H54 (cell line): ENCODE results near the gene ABCF2.

Experiments used
- DNase-seq: peaks from one replicate; pipeline ENCODE4 v3.0.0; 2011; ENCODE audit warnings: low spot score, mixed read lengths; ENCODE audit not compliant: insufficient read length
- FAIRE-seq: peaks from 3 replicates; lab custom pipeline; 2011; peaks lifted over from hg19 to GRCh38; lab: Jason Lieb, UNC
- POLR2A ChIP-seq: IDR thresholded peaks from 2 replicates; pipeline ENCODE4 v1.6.1; 2011; ENCODE audit warnings: low read depth, mild to moderate bottlenecking, low read length

Gene ABCF2

DNA sequence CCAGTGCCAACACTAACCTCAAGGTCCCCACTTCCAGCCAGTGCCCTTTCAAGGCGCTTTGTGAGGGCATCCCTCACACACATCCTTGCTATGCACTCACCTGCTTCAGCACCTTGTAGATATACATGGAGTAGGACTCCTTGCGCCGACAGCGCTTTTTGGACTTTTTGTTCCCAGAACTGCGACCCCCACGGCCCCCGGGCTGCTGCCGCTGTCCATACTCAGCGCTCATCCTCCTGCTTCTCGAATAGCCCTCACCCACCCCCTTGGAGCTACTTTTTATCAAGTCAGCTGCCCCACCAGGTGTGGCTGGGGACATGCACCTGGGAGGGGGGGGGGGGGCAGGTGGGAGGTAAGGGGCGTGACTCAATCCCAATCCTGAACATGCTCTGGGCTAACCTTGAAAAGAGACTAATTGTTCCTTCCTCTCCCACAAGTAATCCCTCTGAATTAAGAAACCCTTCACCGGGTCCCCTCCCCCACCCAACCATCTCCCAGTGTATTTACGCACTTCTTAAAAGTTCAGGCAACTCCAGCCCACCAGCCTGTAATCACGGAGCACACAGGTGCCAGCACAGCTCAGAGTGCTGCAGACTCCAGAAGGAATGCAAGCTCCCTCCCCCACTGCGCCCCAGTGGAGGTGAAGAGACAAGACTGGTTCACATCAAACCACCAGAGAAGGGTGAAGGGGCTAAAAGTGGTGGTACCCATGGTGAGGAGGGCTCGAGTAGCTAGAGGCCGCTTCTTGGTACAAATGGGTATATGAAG lies 16.7 kb downstream of the ABCF2 start, which contains the start of gene H2BK1:
Gene H2BK1 (minus strand): TSS at position 402 of the 768 bp plus-strand sequence. CDS start 170 bp downstream, at position 232.
- no peak for FAIRE-seq
- DNase-seq: no peak
- no peak for TF ChIP-seq POLR2A

DNA sequence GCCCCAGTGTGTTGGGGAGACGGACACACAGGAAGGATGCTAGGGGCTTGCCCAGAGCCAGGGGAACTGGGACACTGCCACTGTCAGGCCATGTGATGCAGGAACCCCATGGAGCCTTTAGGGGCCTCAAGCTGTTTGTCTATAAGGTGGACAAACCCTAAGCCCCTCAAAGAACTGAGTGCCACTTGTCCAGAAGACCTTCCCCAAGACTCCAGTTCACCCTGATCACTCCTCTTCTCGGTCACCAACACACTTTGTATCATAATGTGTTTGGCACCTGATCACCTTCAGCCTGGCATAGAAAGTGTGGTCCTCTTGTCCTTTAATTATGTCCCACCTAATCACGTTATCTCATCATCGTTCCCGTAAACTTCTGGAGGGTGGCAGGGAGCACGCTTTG lies 17.4 kb downstream of the ABCF2 start:
- no peak for FAIRE-seq
- no peak for TF ChIP-seq POLR2A
- no peak for DNase-seq

DNA sequence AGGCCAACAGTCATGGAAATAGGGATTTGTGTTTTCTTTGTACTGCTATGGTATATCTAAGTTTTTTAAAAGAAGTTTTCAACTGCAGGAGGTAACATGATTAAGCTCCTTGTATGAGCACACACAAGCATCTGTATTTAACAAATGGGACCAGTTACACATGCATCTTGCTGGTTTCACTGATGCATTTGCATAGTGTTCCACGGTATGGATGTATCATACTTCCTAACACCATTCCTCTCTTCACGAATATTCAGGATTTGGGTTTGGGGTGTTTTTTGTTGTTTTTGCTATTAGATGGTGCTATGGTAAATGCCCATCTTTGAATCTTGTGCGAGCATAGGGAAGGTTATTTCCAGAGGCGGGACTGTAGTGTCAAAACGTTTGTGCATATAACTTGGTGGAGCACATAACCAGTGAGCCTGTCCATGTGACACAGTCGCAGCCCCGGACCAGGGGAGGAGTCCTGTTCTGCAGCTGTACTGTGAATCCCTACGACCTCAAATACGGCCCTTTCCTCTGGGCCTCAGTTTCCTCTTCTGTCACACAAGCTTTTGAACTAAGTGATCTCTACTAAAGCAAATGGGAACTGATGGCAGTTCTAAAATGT lies 18.6 kb downstream of the ABCF2 start:
- TF ChIP-seq POLR2A: no peak
- DNase-seq (no peak), FAIRE-seq (no peak)

DNA sequence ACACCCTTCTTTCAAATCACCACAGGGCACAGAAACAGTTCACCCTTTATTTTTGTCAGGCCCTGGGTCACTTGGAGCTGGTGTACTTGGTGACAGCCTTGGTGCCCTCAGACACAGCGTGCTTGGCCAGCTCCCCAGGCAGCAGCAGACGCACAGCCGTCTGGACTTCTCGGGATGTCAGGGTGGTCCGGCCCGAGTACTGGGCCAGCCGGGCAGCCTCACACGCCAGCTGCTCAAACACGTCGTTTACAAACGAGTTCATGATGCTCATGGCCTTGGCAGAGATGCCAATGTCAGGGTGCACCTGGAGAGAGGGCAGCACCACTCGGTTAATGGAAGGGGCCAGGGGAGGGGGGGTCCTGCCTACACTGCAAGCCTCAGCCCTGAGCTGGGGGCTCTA lies 19.2 kb downstream of the ABCF2 start:
- DNase-seq: no peak
- no peak for TF ChIP-seq POLR2A
- no peak for FAIRE-seq

DNA sequence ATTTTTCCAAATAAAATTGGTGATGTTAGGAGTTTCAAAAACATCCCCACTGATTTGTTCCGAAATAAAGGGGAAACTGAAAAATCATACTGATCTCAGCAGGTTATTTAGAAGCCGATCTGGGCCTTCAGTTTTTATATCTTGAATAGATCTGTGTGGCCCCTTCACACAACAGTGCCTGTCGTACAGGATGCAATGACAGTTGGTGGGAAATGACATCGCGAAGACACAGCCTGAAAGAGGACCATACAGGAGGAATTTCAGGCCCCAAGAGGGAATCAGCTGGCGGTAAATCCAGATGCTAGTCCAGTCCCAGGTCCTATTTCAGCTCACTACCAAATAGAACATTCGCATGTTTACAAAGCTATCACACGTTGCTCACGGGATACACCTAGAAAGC lies 19.7 kb downstream of the ABCF2 start:
- TF ChIP-seq POLR2A: no peak
- FAIRE-seq (no peak), DNase-seq (no peak)

DNA sequence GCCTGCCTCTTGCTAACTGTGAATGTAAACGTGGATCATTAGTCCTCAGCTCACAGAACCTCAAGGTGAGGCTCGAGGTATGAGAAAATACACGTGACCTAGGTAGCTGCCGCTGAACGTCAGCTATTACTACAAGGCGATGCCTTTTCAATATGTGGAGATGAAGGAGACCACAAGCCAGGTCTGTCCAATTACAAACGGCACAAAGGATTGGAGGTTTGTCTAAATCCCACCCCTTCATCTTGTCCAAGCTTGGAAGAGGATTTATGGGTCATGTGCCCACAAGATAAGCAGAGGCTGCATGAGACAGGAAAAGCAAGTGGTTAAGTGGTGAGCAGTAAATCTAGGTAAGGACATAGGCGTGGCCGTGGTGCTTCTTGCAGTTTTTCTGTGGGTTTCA lies 20.1 kb downstream of the ABCF2 start:
- TF ChIP-seq POLR2A: no peak
- FAIRE-seq (no peak), DNase-seq (no peak)

DNA sequence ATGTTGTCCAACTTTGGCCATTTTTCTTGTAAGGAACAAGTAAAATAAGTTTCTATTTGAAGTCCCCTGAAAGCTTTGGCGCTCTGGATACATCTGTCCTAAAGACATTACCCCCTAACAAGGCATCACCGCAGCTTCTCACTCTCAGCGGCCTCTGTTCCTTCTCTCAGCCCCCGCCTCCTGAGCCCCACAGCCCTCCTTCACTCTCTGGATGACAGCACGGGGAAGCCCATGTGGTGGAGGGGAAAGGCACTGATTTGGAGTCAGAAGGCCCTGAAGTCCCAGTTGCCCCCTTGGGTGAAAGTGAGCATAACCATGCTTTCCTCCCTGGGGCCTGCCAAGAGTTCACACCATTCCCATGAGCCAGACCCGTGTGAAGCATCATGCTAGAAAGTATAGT lies 21.3 kb downstream of the ABCF2 start:
- no peak for TF ChIP-seq POLR2A
- FAIRE-seq (no peak), DNase-seq (no peak)

DNA sequence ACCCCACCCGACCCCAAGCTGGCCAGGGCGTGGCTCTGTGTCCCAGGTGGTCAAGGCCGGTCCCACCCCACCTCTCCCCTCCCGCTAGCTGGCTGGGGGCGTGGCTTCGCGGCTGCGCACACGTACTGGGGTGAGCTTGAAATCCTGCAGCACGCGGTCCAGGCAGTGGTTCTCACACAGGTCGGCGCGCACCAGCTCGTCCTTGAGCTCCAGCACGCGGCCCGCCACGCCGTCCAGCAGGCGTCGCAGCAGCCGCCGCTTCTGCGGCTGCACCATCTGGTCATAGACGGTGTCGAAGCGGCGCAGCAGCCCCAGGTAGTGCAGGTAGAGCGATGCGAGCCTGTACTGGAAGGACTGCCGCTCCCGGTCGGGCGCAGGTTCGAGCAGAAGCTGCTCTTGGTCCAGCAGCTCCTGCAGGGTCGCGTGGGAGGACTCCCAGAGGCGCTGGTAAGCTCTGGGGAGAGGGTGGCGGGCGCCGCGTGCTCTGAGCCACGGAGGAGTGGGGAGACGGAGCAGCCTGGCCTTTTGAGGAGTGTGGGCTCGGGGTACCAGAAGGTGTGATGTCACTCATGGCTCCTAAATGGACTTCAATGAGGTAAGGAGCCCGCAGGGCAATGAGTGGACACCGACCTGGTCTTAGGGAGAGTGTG lies 22.5 kb downstream of the ABCF2 start:
- no peak for TF ChIP-seq POLR2A
- no peak for DNase-seq
- FAIRE-seq: no peak

DNA sequence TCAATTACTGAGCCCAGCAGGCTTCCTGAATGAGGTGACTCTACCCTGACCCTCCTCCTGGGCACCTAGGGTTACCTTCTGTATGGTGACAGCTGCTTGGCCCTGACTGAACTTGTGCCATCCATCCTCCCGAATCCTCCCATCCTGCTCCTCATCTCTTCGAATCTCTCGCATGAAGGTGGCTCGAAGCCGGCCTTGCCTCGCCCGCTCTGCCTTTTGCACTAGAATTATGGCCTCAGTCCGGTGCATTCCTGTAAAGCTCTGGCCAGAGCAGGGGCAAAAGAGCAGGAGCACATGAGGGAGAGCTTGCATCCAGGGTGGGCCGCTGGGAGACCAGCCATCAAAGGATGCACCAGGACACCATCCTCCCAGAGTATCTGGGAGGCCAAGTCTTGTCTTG lies 24.2 kb downstream of the ABCF2 start:
- DNase-seq (no peak), FAIRE-seq (no peak)
- TF ChIP-seq POLR2A: no peak

DNA sequence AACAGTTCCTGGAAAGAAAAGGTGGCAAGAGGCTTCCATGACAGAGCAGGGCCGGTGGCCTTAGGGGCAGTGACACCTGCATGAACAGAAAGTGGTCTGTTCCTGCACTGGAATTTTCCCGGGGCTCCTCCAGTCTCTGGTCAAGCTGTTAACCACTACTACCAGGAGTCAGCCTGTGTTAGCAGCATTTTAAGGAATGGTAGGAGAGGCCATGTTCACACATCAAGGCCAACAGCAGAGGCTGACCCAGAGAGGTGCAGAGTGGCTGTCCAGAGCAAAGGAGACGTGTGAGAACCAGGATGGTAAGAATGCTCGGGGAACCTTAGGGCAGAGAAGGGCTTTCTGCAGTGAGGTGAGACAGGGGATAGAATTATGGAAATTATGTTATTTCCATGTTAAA lies 25.3 kb downstream of the ABCF2 start:
- FAIRE-seq (no peak), DNase-seq (no peak)
- no peak for TF ChIP-seq POLR2A

DNA sequence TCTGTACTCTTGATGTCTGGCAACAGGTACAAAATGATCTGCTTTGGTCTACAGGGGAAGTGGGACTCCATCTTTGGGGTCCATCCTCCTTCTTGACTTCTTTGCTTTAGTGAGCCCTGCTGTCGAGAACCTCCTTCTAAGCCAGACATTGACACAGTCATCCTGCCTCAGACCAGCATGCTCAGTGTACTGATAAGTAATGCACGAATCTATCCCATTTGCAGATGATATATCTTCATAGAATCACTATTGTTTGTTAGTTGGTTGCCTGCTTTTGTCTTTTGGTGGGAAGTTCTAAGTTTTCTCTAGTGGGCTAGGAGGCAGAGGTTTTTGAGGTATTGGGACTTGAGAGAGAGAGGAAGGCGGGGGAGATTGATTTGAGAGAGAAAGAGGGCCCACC lies 25.7 kb downstream of the ABCF2 start:
- FAIRE-seq: no peak
- no peak for DNase-seq
- TF ChIP-seq POLR2A: no peak

DNA sequence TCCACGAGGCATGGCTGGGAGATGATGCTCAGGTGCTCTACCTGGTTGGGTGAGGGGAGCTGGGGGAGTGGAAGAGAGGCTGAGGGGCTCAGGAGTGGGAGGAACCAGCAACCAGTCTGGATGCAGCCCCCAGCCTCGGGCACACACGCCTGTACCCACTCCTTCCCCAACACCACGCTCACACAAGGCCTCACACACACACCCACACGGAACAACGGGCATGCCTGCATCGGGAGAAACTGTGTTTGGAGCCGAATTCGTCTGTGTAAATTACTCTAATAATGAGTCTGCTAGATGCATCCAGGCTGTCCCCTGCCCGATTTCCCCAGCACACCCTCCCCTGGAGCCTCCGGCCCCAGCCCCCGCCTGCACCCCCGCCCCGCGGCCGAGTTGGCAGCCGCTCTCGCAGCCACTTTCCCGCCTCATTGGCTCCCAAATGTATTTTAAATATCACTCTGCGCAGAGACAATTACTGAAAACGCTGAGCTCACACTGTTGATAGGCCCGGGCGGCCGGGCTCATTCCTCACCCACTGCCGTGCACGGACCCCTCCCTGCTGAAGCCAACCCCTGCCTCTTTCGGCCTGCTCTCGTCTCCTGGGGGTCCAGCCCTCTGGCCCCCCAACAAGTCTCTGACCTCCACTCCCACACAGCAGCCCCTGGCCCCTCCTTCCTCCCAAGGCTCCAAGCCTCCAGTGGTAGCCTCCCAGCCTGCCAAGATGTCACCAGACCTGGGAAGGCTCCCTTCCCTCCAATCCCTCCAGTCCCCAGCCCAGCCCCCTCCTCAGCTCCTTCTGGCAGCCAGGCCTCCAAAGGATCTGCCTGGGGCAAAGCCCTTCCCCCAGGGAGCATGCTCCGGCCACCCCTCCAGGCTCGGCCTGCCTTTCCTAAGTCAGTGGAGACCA lies 27.8 kb downstream of the ABCF2 start:
- FAIRE-seq: no peak
- TF ChIP-seq POLR2A: no peak
- DNase-seq: no peak

DNA sequence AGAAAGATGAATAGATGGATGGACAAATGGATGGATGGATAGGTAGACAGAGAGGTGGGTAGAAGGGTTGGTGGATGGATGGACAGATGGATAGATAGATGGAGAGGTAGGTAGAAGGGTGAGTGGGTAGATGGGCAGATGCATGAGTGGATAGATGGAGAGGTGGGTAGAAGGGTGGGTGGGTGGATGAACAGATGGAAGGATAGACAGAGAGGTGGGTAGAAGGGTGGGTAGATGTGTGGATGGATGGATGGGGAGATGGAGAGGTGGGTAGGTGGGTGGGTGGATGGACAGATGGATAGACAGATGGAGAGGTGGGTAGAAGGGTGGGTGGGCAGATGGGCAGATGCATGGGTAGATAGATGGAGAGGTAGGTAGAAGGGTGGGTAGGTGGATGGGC lies 29.1 kb downstream of the ABCF2 start:
- no peak for TF ChIP-seq POLR2A
- no peak for DNase-seq
- FAIRE-seq: no peak
